A549 (cell line): ENCODE data around the gene PACSIN1. TPM values are rescaled to one million over a fixed set of nuclear protein-coding genes. Genes with fewer than 3 reads are reported as not detected.

Experiments
- ATAC-seq, 2 experiments: fragments of 200-7000 bp in 1 of 2; fragments of >200 bp in 1 of 2; cut with Nextera tagmentation in 1 of 2; cut with Tn5 transposase in 1 of 2; 3 replicates each; pipeline versions ENCODE4 v1.8.0 to v1.9.1; 2018 to 2020; ENCODE audit warnings: mild to moderate bottlenecking in 1 of 2, moderate library complexity in 1 of 2
- CTCF ChIA-PET: fragments of 300-600 bp; sonication (Branson Sonifier 250); formaldehyde crosslinking; extraction: SDS; loops from one replicate; lab custom pipeline; 2021; ENCODE audit warnings: antibody characterized with exemption, inconsistent platforms; lab: Yijun Ruan, JAX
- POLR2A ChIA-PET: fragments of 350-600 bp; formaldehyde crosslinking; extraction: SDS; loops from one replicate; lab custom pipeline; 2021; ENCODE audit warnings: antibody characterized with exemption, inconsistent platforms; lab: Yijun Ruan, JAX
- DNase-seq, 2 experiments: peaks; one replicate each; pipeline versions ENCODE4 v3.0.0 to v3.0.0-alpha.2; 2011 to 2016; ENCODE audit warnings: low read depth in 1 of 2, low spot score in 1 of 2
- FAIRE-seq: peaks from 2 replicates; lab custom pipeline; 2011; peaks lifted over from hg19 to GRCh38; lab: Jason Lieb, UNC
- H3K27ac ChIP-seq, 2 experiments: fragments of >200 bp; sonication (Bioruptor Twin); formaldehyde crosslinking; 3 replicates each; pipeline ENCODE4 v1.5.1; 2016 to 2017
- H3K4me1 ChIP-seq: fragments of >200 bp; sonication (Bioruptor Twin); formaldehyde crosslinking; 3 replicates; pipeline ENCODE4 v1.6.1; 2016
- H3K4me2 ChIP-seq: fragments of >200 bp; sonication (Bioruptor Twin); formaldehyde crosslinking; 3 replicates; pipeline ENCODE4 v1.6.1; 2016
- H3K4me3 ChIP-seq: fragments of >200 bp; sonication (Bioruptor Twin); formaldehyde crosslinking; 3 replicates; pipeline ENCODE4 v1.5.1; 2016
- H3K9me3 ChIP-seq: fragments of >200 bp; sonication (Bioruptor Twin); formaldehyde crosslinking; 3 replicates; pipeline ENCODE4 v1.6.1; 2016
- CBX2 ChIP-seq: fragments of 200-600 bp; sonication (generic); IDR thresholded peaks from 2 replicates; pipeline ENCODE4 v1.6.1; 2016; ENCODE audit warnings: low read depth, mild to moderate bottlenecking, borderline replicate concordance
- CEBPB ChIP-seq, 2 experiments: fragments of >200 bp in 1 of 2; sonication (Bioruptor Twin) in 1 of 2; formaldehyde crosslinking in 1 of 2; IDR thresholded peaks; 2 replicates each; pipeline ENCODE4 v1.6.1; 2012 to 2016
- CHD2 ChIP-seq: fragments of 150-350 bp; IDR thresholded peaks from 2 replicates; pipeline ENCODE4 v1.6.1; 2014; ENCODE audit warnings: low read length; ENCODE audit not compliant: partially characterized antibody
- EHF ChIP-seq: fragments of 250-450 bp; sonication (Bioruptor Pico); IDR thresholded peaks from 2 replicates; pipeline ENCODE4 v1.5.0; 2020; ENCODE audit warnings: mild to moderate bottlenecking
- EHMT2 ChIP-seq: fragments of 200-600 bp; sonication (generic); IDR thresholded peaks from 2 replicates; pipeline ENCODE4 v1.6.1; 2016; ENCODE audit warnings: antibody characterized with exemption, low read depth, mild to moderate bottlenecking, moderate library complexity
- EP300 ChIP-seq, 2 experiments: fragments of >200 bp; sonication (Bioruptor Twin); formaldehyde crosslinking; IDR thresholded peaks; 2 replicates in 1 of 2; 3 replicates in 1 of 2; pipeline ENCODE4 v1.6.1; 2016 to 2017
- FOXS1 ChIP-seq: fragments of 250-450 bp; sonication (Bioruptor Pico); IDR thresholded peaks from 2 replicates; pipeline ENCODE4 v1.5.0; 2020; ENCODE audit warnings: mild to moderate bottlenecking, moderate library complexity
- GATA3 ChIP-seq: IDR thresholded peaks from 2 replicates; pipeline ENCODE4 v1.6.1; 2012; ENCODE audit warnings: borderline replicate concordance
- HES2 ChIP-seq: fragments of >200 bp; sonication (Bioruptor Twin); formaldehyde crosslinking; IDR thresholded peaks from 2 replicates; pipeline ENCODE4 v1.6.1; 2016
- HOXA7 ChIP-seq: fragments of 250-450 bp; sonication (Bioruptor Pico); IDR thresholded peaks from 2 replicates; pipeline ENCODE4 v1.5.0; 2020; ENCODE audit warnings: mild to moderate bottlenecking, moderate library complexity
- HOXB13 ChIP-seq: fragments of 250-450 bp; sonication (Bioruptor Pico); IDR thresholded peaks from 2 replicates; pipeline ENCODE4 v1.5.0; 2020; ENCODE audit warnings: low read depth, mild to moderate bottlenecking, moderate library complexity
- KDM1A ChIP-seq: fragments of 200-600 bp; sonication (generic); IDR thresholded peaks from 2 replicates; pipeline ENCODE4 v1.6.1; 2016; ENCODE audit warnings: low read depth, mild to moderate bottlenecking
- KDM5A ChIP-seq: fragments of 200-600 bp; sonication (generic); IDR thresholded peaks from 2 replicates; pipeline ENCODE4 v1.6.1; 2016; ENCODE audit warnings: antibody characterized with exemption, mild to moderate bottlenecking
- MAFK ChIP-seq: fragments of 450-650 bp; IDR thresholded peaks from 2 replicates; pipeline ENCODE4 v1.6.1; 2014; ENCODE audit not compliant: partially characterized antibody
- MAZ ChIP-seq: fragments of 150-350 bp; IDR thresholded peaks from 2 replicates; pipeline ENCODE4 v1.6.1; 2014; ENCODE audit warnings: antibody characterized with exemption, low read depth, low read length, borderline replicate concordance
- NFE2L2 ChIP-seq: fragments of 150-350 bp; conservative IDR thresholded peaks from 2 replicates; pipeline ENCODE4 v1.6.1; 2014; ENCODE audit warnings: low read length
- POLR2A ChIP-seq: IDR thresholded peaks from 2 replicates; pipeline ENCODE4 v1.6.1; 2012; ENCODE audit warnings: mild to moderate bottlenecking, low read length
- RARB ChIP-seq: fragments of 250-450 bp; sonication (Bioruptor Pico); IDR thresholded peaks from 2 replicates; pipeline ENCODE4 v1.8.0; 2021; ENCODE audit warnings: mild to moderate bottlenecking, moderate library complexity
- REST ChIP-seq: fragments of 200-600 bp; sonication (generic); IDR thresholded peaks from 2 replicates; pipeline ENCODE4 v1.6.1; 2016; ENCODE audit warnings: antibody characterized with exemption, mild to moderate bottlenecking, moderate library complexity
- RFX5 ChIP-seq: fragments of 450-650 bp; IDR thresholded peaks from 2 replicates; pipeline ENCODE4 v1.7.1; 2014; ENCODE audit warnings: antibody characterized with exemption, mild to moderate bottlenecking, moderate library complexity
- TFCP2L1 ChIP-seq: fragments of 250-450 bp; sonication (Bioruptor Pico); IDR thresholded peaks from 2 replicates; pipeline ENCODE4 v1.5.0; 2021; ENCODE audit warnings: mild to moderate bottlenecking
- USF2 ChIP-seq: fragments of 450-650 bp; IDR thresholded peaks from 2 replicates; pipeline ENCODE4 v1.6.1; 2014; ENCODE audit warnings: antibody characterized with exemption
- ZC3H11A ChIP-seq: fragments of 450-650 bp; IDR thresholded peaks from 2 replicates; pipeline ENCODE4 v1.6.1; 2014; ENCODE audit warnings: antibody characterized with exemption, mild to moderate bottlenecking
- ZNF302 ChIP-seq: fragments of 250-450 bp; sonication (Bioruptor Pico); IDR thresholded peaks from 2 replicates; pipeline ENCODE4 v1.9.0; 2021; ENCODE audit warnings: inconsistent platforms, mild to moderate bottlenecking, moderate library complexity
- WGBS: methylation state at CpG from one replicate; pipeline ENCODE4 v1.1.6; 2017; ENCODE audit errors: missing lambda C conversion rate; 5-methylcytosine and 5-hydroxymethylcytosine counted together
- polyA plus RNA-seq, 4 experiments: library from polyadenylated mRNA; depleted of rRNA in 3 of 4; stranded (reverse); fragments of >200 nt; fragmentation: RNase III in 1 of 4; extraction: RNeasy Plus Mini Kit Qiagen cat#74134 plus additional on column Dnase treatment in 1 of 4; gene quantifications; 2 replicates in 3 of 4; 3 replicates in 1 of 4; pipeline ENCODE4 v1.2.3, GENCODE V29; 2011 to 2017

The PACSIN1 gene
- polyA plus RNA-seq, 2 of the 4 experiments (the other 2 are of a cell fraction): 0.14 to 0.30 TPM

DNA sequence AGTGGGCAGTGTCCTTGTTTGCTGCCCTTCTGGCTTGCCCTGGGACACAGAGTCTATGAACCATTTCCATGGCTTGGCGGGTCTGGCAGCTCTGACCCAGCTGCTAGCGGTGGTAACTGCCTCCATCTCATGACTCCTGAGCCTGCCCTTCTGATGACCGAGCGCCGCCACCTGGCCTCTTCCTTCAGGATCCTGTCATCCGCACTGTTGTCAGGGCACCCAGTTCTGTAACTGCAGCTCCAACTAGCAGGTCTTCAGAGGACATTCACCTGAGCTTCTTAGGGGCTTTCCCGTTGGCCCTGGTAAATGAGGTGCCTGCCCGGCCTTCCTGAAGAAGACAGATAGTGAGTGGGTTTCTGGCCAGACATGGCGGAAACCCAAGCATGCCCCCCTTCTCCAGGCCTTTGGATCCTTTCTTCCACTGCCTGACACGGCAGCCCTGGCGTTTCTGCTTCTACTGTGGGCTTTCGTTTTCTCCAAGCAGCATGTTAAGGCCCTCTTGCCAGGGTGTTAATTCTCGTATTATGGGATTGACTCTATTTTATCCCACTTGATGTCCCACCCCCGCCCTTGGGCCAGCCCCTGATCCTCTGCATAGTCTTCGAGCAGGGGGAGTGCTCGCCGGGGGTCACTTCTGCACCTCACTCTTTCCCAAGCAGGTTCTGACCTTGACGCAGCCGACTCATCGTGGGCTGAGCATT lies 24.7 kb downstream of the PACSIN1 start:
- no peak overlapping the region for H3K4me2 ChIP-seq
- no peak overlapping the region for H3K27ac ChIP-seq
- H3K4me3 ChIP-seq: no peak overlapping the region
- DNase-seq (no peak), ATAC-seq (no peak), FAIRE-seq (no peak)
- CTCF ChIA-PET: interaction anchor here (1.5 kb wide), 1 partner anchor 118 kb away, joined by 3 read pairs; no protein-coding TSS in a partner anchor
- POLR2A ChIA-PET: no interaction called here
- no peaks in the 10 kb centered on the region for H3K4me1 ChIP-seq
- 90% methylated on average over 19 of the region's 20 CpGs for WGBS
- TF ChIP-seq HES2 (no peak), CEBPB (IDR thresholded peaks at IDR 0.05) (no peak), EHF (CRISPR knock-in tag) (no peak), POLR2A (no peak), TFCP2L1 (CRISPR knock-in tag) (no peak), MAZ (no peak), HOXB13 (CRISPR knock-in tag) (no peak), ZC3H11A (no peak), RFX5 (no peak), FOXS1 (CRISPR knock-in tag) (no peak), MAFK (no peak), KDM1A (no peak), RARB (CRISPR knock-in tag) (no peak), USF2 (no peak), NFE2L2 (no peak), KDM5A (no peak)
- H3K9me3 ChIP-seq: no peaks in the 10 kb centered on the region

GRCh38 chr6:34491091-34491430 lies 25.2 kb downstream of the PACSIN1 start:
- Histone ChIP-seq H3K27ac (no peak overlapping the region), H3K4me2 (no peak overlapping the region), H3K4me3 (no peak overlapping the region), H3K9me3 (no peaks in the 10 kb centered on the region), H3K4me1 (no peaks in the 10 kb centered on the region)
- TF ChIP-seq REST (no peak), CBX2 (no peak), CHD2 (no peak), GATA3 (no peak), EHMT2 (no peak), FOXS1 (CRISPR knock-in tag) (no peak), MAFK (no peak), ZNF302 (CRISPR knock-in tag) (no peak), HOXA7 (CRISPR knock-in tag) (no peak), EP300 (IDR thresholded peaks at IDR 0.05) (no peak)
- POLR2A ChIA-PET: no interaction called here
- CTCF ChIA-PET: no interaction called here
- no peak for ATAC-seq
- WGBS: 78% methylated on average over 9 of the region's 10 CpGs
- FAIRE-seq: no peak
- no peak for DNase-seq
